Measurements from ENCODE around the gene SLC5A3. TPM values are rescaled to one million over a fixed set of nuclear protein-coding genes. Genes with fewer than 3 reads are reported as not detected.

SLC5A3 gene
- total and polyA plus RNA-seq, 2 donors (not counting 1 experiment from before 2014, with no cell fraction given): 1.2 to 16.7 TPM

- peaks cover 45% of the 10 kb centered on the region for H4K20me1 ChIP-seq (ENCODE audit: control insufficient read depth, insufficient read depth, low read length, poor library complexity, severe bottlenecking)
- POLR2A ChIA-PET: no interaction called here
- peaks cover 0 to 5% of the 10 kb centered on the region in 2 experiments for H3K36me3 ChIP-seq (replicated peaks in 1 of 2; ENCODE audit: control extremely low read depth in 1 of 2, control insufficient read depth in 1 of 2, extremely low read depth in 1 of 2, insufficient read depth in 2 of 2, low read length in 1 of 2)
- no peak overlapping the region for H3K4me3 ChIP-seq (ENCODE audit: control extremely low read depth in 1 of 5, extremely low read depth in 1 of 5, insufficient read depth in 1 of 5, low read depth in 2 of 5, low read length in 4 of 5)
- intact Hi-C loops (cut with micrococcal nuclease): no loop called here
- H3K4me1 Mint-ChIP-seq: peaks cover 31% of the 10 kb centered on the region
- no peaks in the 10 kb centered on the region for H3K9me3 Mint-ChIP-seq (ENCODE audit: insufficient read depth)
- no peak overlapping the region for H3K9ac ChIP-seq (ENCODE audit: low read length)
- no peak overlapping the region for H3K27ac Mint-ChIP-seq
- ATAC-seq (ENCODE audit: low read depth) (no peak), DNase-seq (no peak)
- peaks cover 7 to 10% of the 10 kb centered on the region in 2 donors for H3K4me1 ChIP-seq (ENCODE audit: control insufficient read depth in 2 of 2, insufficient read depth in 2 of 2, low read length in 2 of 2)
- no peaks in the 10 kb centered on the region for H3K27me3 Mint-ChIP-seq
- H3K27me3 ChIP-seq (replicated peaks in 1 of 4; ENCODE audit: control extremely low read depth in 1 of 4, control insufficient read depth in 3 of 4, insufficient read depth in 4 of 4, low read length in 3 of 4): no peaks in the 10 kb centered on the region
- 100% methylated on average over 2 of the region's 3 CpGs for WGBS (ENCODE audit: insufficient coverage)
- H2AFZ ChIP-seq (ENCODE audit: insufficient read depth, low read depth, low read length, poor library complexity, severe bottlenecking): no peak overlapping the region
- H3K4me2 ChIP-seq (replicated peaks; ENCODE audit: low read depth, low read length, poor library complexity, severe bottlenecking): no peak overlapping the region
- CTCF ChIA-PET: no interaction called here
- no peak for TF ChIP-seq EZH2 (IDR thresholded peaks at IDR 0.05; ENCODE audit: borderline replicate concordance, insufficient read depth, low read depth, low read length, poor library complexity, severe bottlenecking)
- TF ChIP-seq, protein P1, sequence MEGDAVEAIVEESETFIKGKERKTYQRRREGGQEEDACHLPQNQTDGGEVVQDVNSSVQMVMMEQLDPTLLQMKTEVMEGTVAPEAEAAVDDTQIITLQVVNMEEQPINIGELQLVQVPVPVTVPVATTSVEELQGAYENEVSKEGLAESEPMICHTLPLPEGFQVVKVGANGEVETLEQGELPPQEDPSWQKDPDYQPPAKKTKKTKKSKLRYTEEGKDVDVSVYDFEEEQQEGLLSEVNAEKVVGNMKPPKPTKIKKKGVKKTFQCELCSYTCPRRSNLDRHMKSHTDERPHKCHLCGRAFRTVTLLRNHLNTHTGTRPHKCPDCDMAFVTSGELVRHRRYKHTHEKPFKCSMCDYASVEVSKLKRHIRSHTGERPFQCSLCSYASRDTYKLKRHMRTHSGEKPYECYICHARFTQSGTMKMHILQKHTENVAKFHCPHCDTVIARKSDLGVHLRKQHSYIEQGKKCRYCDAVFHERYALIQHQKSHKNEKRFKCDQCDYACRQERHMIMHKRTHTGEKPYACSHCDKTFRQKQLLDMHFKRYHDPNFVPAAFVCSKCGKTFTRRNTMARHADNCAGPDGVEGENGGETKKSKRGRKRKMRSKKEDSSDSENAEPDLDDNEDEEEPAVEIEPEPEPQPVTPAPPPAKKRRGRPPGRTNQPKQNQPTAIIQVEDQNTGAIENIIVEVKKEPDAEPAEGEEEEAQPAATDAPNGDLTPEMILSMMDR (IDR thresholded peaks at IDR 0.05): no peak
- peaks cover 60% of the 10 kb centered on the region for H3K79me2 ChIP-seq (ENCODE audit: control insufficient read depth, insufficient read depth, low read length)
- no peaks in the 10 kb centered on the region for H3K9me3 ChIP-seq (ENCODE audit: control extremely low read depth in 1 of 3, control insufficient read depth in 2 of 3, insufficient read depth in 1 of 3, low read length in 2 of 3)
- H3K27ac ChIP-seq (ENCODE audit: low read length in 2 of 2): no peak overlapping the region
- no peak overlapping the region for H3K4me3 Mint-ChIP-seq
Measured at GRCh38 chr21:34088752-34089151, 15.4 kb downstream of the SLC5A3 start.

- TF ChIP-seq, protein P1 (IDR thresholded peaks at IDR 0.05): no peak
- no peak for TF ChIP-seq EZH2 (IDR thresholded peaks at IDR 0.05; ENCODE audit: borderline replicate concordance, insufficient read depth, low read depth, low read length, poor library complexity, severe bottlenecking)
- no peak overlapping the region for H3K4me3 Mint-ChIP-seq
- H4K20me1 ChIP-seq (ENCODE audit: control insufficient read depth, insufficient read depth, low read length, poor library complexity, severe bottlenecking): peaks cover 57% of the 10 kb centered on the region
- 92% methylated on average over 3 of the region's 4 CpGs for WGBS (ENCODE audit: insufficient coverage)
- H3K27ac Mint-ChIP-seq: no peak overlapping the region
- no peak overlapping the region for H3K27ac ChIP-seq (ENCODE audit: low read length in 2 of 2)
- H3K79me2 ChIP-seq (ENCODE audit: control insufficient read depth, insufficient read depth, low read length): peaks cover 50% of the 10 kb centered on the region
- CTCF ChIA-PET: interaction anchor here (0.7 to 3.9 kb wide), 3 partner anchors 10 to 257 kb away, joined by 3 to 21 read pairs (median 4); no protein-coding TSS in a partner anchor
- POLR2A ChIA-PET: no interaction called here
- no peaks in the 10 kb centered on the region for H3K27me3 ChIP-seq (replicated peaks in 1 of 4; ENCODE audit: control extremely low read depth in 1 of 4, control insufficient read depth in 3 of 4, insufficient read depth in 4 of 4, low read length in 3 of 4)
- ATAC-seq (ENCODE audit: low read depth): no peak
- peaks cover 38% of the 10 kb centered on the region for H3K4me1 Mint-ChIP-seq
- H3K27me3 Mint-ChIP-seq: no peaks in the 10 kb centered on the region
- H3K36me3 ChIP-seq (replicated peaks in 1 of 2; ENCODE audit: control extremely low read depth in 1 of 2, control insufficient read depth in 1 of 2, extremely low read depth in 1 of 2, insufficient read depth in 2 of 2, low read length in 1 of 2): peaks cover 2 to 13% of the 10 kb centered on the region in 2 experiments
- H3K4me2 ChIP-seq (replicated peaks; ENCODE audit: low read depth, low read length, poor library complexity, severe bottlenecking): no peak overlapping the region
- DNase-seq: no peak
- intact Hi-C loops (cut with micrococcal nuclease): no loop called here
- peaks cover 7 to 10% of the 10 kb centered on the region in 2 donors for H3K4me1 ChIP-seq (ENCODE audit: control insufficient read depth in 2 of 2, insufficient read depth in 2 of 2, low read length in 2 of 2)
- H3K9me3 ChIP-seq (ENCODE audit: control extremely low read depth in 1 of 3, control insufficient read depth in 2 of 3, insufficient read depth in 1 of 3, low read length in 2 of 3): no peaks in the 10 kb centered on the region
- no peak overlapping the region for H2AFZ ChIP-seq (ENCODE audit: insufficient read depth, low read depth, low read length, poor library complexity, severe bottlenecking)
- H3K9ac ChIP-seq (ENCODE audit: low read length): no peak overlapping the region
- no peaks in the 10 kb centered on the region for H3K9me3 Mint-ChIP-seq (ENCODE audit: insufficient read depth)
- H3K4me3 ChIP-seq (ENCODE audit: control extremely low read depth in 1 of 5, extremely low read depth in 1 of 5, insufficient read depth in 1 of 5, low read depth in 2 of 5, low read length in 4 of 5): no peak overlapping the region
Measured at GRCh38 chr21:34091032-34091431, 17.7 kb downstream of the SLC5A3 start.

Data from B cell (primary cell).